T-helper 1 cell (primary cell): ENCODE measurements around the gene TAX1BP3.
A peak's percentile ranks its signal among the peaks of the same experiment; 100 is the strongest.

Experiments used
- DNase-seq, 5 donors: peaks; one replicate each; pipeline ENCODE4 v3.0.0-alpha.2; 2012 to 2020

TAX1BP3 gene

DNA sequence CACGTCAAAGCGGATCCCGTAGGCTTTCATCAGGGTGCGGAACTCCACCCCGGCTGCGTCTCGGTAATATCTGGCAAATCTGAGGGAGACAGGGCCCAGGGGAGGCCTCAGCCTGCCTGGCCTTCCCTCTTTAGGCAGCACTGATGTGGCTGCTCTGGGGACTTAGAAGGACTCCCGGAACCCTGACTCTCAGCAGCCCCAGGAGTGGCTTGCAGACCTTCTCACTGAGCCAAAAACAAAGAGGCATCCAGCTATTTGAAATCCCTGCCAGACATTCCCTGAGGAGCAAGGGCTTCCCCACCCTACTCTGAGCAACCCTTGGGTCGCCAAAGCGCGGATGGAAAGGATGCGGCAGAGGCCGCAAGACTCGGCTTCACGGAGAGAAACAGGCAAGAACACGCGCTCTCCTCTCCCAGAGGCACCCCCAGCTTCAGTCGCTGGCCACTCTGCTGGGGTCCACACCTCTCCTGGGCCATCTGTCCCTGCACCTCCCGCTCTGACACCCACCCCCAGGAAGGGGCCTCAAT is 19.7 kb upstream of the TAX1BP3 start:
- no peak for DNase-seq

- no peak for DNase-seq
Observed at GRCh38 chr17:3685174-3685573, 16.8 kb upstream of the TAX1BP3 start.

DNA sequence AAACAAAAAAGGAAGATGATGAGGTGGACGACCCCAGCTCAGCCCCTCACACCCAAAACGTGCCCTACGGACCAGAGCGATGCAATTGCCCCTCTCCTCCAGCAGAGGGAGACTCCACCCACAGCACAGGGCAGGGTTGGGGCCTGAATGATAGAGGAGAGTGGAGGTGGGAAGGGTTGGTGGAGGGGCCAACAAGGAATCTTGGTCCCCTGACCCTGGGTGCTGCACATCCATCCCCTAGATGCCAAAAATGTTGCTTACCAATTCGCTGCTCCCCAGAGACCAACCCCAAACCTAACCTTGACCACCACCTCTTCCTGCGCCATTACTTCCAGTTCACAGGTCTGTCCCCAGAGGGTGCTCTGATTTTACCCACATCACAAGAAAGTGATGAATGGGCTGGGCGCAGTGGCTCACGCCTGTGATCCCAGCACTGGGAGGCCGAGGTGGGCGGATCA is 14.7 kb upstream of the TAX1BP3 start:
- DNase-seq = peak in 4 of 5 donors; percentile 33 to 61 (median 44)

DNA sequence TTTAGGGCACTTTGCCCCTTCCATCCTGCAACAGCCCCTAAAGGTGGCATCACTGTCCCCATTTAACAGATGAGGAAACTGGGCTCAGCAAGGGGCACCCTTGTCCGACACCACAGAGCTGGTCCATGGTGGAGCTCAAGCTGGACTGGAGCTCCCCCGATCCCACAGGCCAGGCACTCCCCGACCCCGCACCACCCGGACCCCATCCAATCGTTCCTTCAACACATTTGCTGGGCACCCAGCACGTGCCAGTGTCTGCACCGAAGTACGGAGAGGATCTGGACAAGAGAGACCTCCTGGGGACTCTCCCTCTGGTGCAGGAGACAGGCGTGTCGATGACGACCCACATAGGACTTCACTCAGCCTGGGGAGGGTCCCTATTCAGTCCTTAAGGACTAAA is 13.7 kb upstream of the TAX1BP3 start:
- DNase-seq = no peak

DNA sequence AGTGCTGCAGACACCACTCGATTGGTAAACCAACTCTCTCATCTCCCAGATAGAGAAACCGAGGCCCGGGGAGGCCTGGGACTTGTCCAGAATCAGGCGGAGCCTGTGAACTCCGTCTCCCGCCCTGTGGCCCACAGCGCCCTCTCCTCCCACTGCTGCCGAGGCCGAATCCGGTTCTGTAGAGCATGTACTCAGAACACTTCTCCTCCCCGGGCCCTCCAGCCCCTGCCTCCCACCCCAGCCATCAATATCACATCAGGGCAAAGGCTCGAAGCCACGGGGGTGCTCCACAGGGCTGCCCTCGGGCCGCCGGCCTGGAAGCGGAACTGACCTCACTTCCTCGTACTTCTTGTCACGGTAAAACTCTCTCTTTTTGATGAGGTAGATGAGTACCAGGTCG is 13.2 kb upstream of the TAX1BP3 start:
- DNase-seq = no peak

DNA sequence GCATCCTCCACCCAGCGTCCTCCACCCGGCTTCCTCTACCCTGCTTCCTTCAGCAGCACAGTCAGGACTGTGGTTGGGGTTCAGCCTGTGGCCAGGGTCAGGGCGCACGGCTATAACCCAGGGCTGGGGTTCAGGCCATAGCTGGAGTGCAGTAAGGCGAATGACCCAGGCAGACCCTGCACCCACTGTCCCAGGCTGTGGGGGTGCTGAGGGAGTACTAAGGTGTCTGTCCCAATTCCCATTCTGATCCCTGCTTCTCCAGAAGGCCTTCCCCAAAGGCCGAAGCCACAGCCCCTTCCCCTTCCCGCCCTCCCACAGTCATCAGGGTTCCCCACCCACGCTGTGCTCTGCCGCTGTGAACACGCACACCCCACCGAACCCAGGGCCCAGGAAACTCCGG is 12.7 kb upstream of the TAX1BP3 start:
- no peak for DNase-seq

DNA sequence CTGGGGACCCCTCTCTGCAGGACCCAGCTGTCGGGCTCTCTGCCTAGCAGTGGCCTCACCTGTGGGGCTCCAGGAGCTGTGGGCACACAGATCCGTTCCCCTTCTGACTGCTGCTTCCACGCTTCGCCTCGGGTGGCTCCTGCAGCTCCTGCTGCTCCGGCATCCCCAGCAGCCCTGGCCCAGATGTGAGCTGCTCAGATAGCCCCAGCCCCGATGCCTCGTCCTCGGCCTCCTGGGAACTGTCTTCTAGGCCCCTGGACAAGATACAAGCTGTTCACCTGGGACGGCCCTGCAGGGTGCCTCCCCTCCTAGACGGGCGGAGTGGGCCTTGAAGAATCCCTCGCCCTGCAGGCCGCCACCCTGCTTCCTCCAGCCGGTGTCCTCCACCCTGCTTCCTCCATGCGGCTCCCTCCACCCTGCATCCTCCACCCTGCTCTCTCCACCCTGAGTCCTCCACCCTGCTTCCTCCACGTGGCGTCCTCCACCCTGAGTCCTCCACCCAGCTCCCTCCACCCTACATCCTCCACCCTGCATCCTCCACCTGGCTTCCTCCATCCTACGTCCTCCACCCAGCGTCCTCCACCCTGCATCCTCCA is 11.3 kb upstream of the TAX1BP3 start:
- DNase-seq = no peak

- DNase-seq = no peak
Observed at GRCh38 chr17:3678821-3679530, 10.6 kb upstream of the TAX1BP3 start.

- no peak for DNase-seq
Observed at GRCh38 chr17:3678095-3678820, 9.9 kb upstream of the TAX1BP3 start.

DNA sequence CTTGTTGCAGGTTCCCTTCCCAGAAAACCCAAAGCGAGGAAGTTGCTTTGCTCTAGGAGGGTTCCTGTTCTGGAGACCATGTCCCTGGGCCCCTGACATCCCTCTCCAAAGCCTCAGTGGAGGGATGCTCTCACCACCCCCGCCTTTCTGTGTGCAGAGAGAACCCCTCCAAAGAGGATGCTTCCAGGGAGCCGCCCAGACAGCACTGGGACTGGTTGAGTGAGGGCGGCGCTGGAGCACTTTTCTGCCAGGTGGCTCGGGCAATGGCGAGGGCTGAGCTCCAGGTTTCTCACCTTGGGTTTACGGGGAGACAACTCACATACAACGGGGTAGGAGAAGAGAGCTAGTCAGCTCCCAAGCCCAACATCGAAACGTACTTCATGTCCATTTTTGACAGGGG is 7.5 kb upstream of the TAX1BP3 start:
- DNase-seq = no peak

DNA sequence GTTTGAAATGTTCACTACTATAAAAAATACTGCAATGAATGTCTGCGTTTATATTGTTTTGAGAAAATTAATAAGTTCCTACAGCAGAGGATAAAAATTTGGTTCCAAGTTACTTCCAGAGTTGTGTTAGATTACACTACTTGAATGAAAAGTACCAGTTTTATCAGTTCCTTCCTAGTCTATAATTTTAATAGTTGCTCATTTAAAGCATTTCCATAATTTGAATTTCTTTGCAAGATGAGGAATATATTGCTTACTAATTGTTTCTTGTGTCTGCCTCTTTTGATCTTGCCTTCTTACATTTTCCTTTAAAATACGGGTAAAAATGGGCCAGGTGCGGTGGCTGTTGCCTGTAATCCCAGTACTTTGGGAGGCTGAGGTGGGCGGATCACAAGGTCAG is 4.2 kb upstream of the TAX1BP3 start:
- DNase-seq = no peak

- no peak for DNase-seq
Observed at GRCh38 chr17:3669548-3669947, 1.2 kb upstream of the TAX1BP3 start.

GRCh38 chr17:3669085-3669347 is 638 bp upstream of the TAX1BP3 start:
- no peak for DNase-seq

DNA sequence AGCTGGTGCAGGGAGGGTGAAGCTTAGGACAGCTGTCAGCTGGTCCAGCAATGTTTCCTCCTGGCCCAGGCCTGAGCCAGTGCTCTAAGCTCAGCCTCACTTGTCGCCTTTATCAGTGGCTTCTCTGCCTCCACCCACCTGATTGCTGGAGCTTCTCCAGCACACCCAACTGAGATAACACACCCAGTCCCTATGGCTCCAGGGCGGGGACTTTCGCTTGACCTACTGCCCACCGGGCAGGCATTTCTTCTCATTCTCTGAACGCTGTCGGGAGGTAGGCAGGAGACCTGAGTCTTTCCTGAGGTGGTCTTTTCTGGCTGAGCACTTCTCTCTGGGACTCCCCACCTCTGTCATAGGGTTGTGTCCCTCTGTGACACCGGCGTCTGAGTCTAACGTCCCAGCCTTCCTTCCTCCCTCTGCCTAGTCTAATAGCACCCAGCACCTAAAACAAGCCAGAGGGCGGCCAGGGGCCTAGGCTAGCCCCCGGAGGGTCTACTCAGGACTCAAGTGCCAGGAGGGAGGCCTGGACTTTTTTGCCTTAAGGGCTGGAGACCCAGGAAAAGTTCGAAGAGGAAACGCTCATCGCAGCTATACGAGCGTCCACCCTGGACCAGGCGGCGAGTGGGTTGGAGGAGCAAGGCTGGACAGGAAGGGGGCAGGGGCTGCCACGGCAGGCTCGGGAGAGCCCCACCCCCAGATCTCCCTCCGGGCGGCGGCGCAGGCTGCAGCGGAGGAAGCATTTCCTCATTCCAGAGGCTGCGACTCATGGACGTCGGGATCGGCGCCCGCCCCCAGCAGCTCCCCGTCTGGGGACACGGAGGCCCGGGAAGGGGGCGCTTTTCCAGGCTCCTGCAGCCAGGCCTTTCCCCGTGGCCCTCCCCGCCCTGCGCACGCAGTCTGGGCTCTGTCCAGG is 756 bp downstream of the TAX1BP3 start:
- peak in 1 of 5 donors; percentile 22 for DNase-seq

DNA sequence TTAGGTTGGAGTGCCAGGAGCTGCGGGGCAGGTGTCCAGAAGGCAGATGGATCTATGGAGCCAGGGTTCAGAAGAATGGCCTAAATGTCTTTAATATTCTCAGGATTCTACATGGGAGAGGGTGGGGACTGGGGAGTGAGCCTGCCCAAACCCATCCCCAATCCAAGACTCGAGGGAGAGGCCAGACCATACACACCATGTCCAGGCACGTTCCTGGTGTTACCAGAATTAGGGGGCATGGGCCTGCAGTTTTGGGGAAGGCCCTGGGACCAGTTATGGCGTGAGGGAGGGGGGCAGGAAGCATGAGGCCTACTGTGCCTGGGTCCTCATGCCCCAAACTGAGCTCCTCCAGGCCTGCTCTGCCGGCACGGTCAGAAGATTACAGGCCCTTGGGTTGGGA is 1.9 kb downstream of the TAX1BP3 start:
- no peak for DNase-seq

- no peak for DNase-seq
Observed at GRCh38 chr17:3665834-3666233, 2.5 kb downstream of the TAX1BP3 start.

- DNase-seq = no peak
Observed at GRCh38 chr17:3663102-3664011, 5.0 kb downstream of the TAX1BP3 start.

DNA sequence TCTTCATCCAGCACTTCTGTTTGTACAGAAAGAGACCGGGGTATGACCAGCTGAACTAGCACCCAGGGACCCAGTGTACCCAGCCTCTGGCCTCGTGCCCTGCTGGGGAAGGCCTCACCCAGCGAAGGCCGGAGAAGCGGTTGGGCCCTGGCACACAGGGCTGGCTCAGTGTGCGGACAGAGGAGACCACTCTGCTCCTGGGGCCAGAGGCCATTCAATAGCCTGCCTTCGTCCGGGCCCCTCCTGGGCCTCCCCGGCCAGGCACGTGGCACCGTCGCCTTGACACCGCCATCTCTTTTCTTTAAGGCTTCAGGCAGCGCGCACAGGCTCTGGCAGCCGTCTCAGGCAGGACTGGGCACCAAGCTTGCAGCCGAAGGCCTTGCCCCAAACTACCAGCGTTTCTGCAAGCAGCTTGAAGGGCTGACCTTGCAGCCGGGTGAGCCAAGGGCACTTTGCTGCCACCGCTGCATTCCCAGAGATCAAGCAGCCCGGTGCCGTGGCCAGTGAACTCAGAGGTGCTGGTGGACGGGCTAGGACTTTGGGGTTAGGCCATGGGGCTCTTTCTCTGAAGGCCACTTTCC is 8.0 kb downstream of the TAX1BP3 start:
- no peak for DNase-seq

GRCh38 chr17:3659541-3660111 is 8.8 kb downstream of the TAX1BP3 start:
- no peak for DNase-seq

DNA sequence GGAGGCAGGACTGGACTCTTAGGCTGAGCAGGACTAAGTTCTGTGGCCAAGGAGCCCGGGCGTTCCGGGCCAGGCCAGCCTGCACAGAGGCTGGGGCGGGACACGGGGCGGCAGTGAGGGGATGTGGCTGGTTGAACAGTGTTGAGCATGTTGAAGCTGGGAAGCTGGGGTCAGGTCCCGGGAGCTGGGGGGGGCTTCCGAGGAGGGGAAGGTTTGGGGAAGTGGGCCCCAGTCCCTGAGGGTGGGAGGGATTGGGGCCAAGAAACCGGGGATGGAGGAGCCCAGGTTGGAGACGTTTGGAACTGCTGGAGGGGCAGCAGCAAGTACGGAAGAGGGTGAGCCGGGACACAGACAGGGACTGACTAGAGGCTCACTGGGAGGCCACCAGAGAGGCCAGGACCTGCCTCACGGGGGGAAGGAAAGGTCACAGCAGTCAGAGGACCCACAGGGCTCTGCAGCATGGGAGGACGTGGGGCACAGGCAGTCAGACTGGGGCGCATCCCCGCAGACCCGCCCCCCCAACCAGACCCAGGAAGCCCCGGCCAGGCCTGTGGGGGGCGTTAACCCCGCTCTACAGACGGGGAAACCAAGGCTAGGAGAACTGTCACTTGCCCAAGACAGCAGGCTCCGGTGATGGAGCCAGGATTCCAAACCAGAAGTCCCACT is 9.5 kb downstream of the TAX1BP3 start:
- no peak for DNase-seq
